Loucy (cell line): ENCODE data around the gene RNPS1.

Experiments used
- H2AFZ ChIP-seq: fragments of 200-600 bp; sonication (generic); 2 replicates; pipeline ENCODE4 v1.6.0; 2016; ENCODE audit warnings: antibody characterized with exemption, mild to moderate bottlenecking, low read length, moderate library complexity
- H3F3A ChIP-seq: fragments of 200-600 bp; 2 replicates; pipeline ENCODE4 v1.6.0; 2016; ENCODE audit warnings: antibody characterized with exemption, low read depth, mild to moderate bottlenecking
- H3K27me3 ChIP-seq: fragments of 200-600 bp; sonication (generic); 2 replicates; pipeline ENCODE4 v1.6.1; 2014; ENCODE audit warnings: low read length, mild to moderate bottlenecking; ENCODE audit not compliant: insufficient read depth, poor library complexity, severe bottlenecking
- H3K36me3 ChIP-seq: fragments of 200-600 bp; sonication (generic); 2 replicates; pipeline ENCODE4 v1.6.1; 2016; ENCODE audit warnings: low read length; ENCODE audit not compliant: insufficient read depth
- H3K4me1 ChIP-seq: fragments of 200-600 bp; sonication (generic); 2 replicates; pipeline ENCODE4 v1.5.1; 2014; ENCODE audit warnings: low read length, mild to moderate bottlenecking; ENCODE audit not compliant: insufficient read depth, poor library complexity, severe bottlenecking
- H3K4me2 ChIP-seq: fragments of 200-600 bp; sonication (generic); 2 replicates; pipeline ENCODE4 v1.6.0; 2014; ENCODE audit warnings: antibody characterized with exemption, low read length, low read depth, mild to moderate bottlenecking; ENCODE audit not compliant: poor library complexity, severe bottlenecking
- H3K4me3 ChIP-seq: fragments of 200-600 bp; sonication (generic); 2 replicates; pipeline ENCODE4 v1.5.1; 2014; ENCODE audit warnings: low read length, mild to moderate bottlenecking, mixed read lengths; ENCODE audit not compliant: poor library complexity, severe bottlenecking
- H3K79me2 ChIP-seq: fragments of 200-600 bp; sonication (generic); 2 replicates; pipeline ENCODE4 v1.6.1; 2014; ENCODE audit warnings: low read length; ENCODE audit not compliant: insufficient read depth
- H3K9ac ChIP-seq: fragments of 200-600 bp; sonication (generic); 2 replicates; pipeline ENCODE4 v1.6.0; 2014; ENCODE audit warnings: mild to moderate bottlenecking, low read depth, low read length, moderate library complexity; ENCODE audit not compliant: poor library complexity, severe bottlenecking
- H3K9me2 ChIP-seq: fragments of 200-600 bp; sonication (generic); replicated peaks from 2 replicates; pipeline ENCODE4 v1.6.1; 2016; ENCODE audit warnings: low read depth, low read length, mixed read lengths
- H3K9me3 ChIP-seq: fragments of 200-600 bp; sonication (generic); 2 replicates; pipeline ENCODE4 v1.6.1; 2014; ENCODE audit warnings: mild to moderate bottlenecking, antibody characterized with exemption, low read length, low read depth; ENCODE audit not compliant: insufficient read depth
- H4K20me1 ChIP-seq: fragments of 200-600 bp; sonication (generic); 2 replicates; pipeline ENCODE4 v1.6.0; 2014; ENCODE audit warnings: antibody characterized with exemption, low read length, mild to moderate bottlenecking; ENCODE audit not compliant: insufficient read depth, poor library complexity, severe bottlenecking
- EZH2phosphoT487 ChIP-seq: fragments of 200-600 bp; IDR thresholded peaks from 2 replicates; pipeline ENCODE4 v1.6.1; 2018; ENCODE audit warnings: antibody characterized with exemption, mild to moderate bottlenecking, moderate library complexity, borderline replicate concordance
- TF ChIP-seq, protein P1 (sequence below): fragments of 200-600 bp; sonication (generic); conservative IDR thresholded peaks from 2 replicates; pipeline ENCODE4 v1.5.1; 2014; ENCODE audit warnings: mild to moderate bottlenecking, antibody characterized with exemption, low read length

RNPS1 gene

DNA sequence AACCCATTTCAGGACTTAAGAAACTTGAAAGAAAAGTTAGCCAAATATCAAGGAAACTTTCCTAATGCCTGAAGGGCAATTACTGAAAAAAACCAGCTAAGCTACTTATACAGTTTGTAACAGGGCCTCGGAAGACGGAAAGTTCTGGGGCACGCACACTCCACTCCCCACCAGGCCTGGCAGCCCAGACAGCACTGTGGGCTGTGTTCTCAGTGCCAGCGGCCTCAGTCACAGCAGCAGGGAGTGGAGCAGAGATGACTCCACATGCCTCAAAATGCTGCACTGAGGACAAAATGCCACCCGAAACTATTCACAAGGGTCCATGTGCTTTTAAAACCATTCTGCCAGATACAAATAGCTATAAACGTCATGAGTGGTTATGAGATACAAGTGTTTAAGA lies 10.2 kb downstream of the RNPS1 start:
- H2AFZ ChIP-seq: no peak overlapping the region
- H3K4me3 ChIP-seq: no peak overlapping the region
- H3K79me2 ChIP-seq: peaks cover 35% of the 10 kb centered on the region; the same call in 1 of the 2 replicates
- no peaks in the 10 kb centered on the region for H3K9me3 ChIP-seq
- H3K4me1 ChIP-seq: no peaks in the 10 kb centered on the region
- H3K9me2 ChIP-seq: no peaks in the 10 kb centered on the region
- no peaks in the 10 kb centered on the region for H3K27me3 ChIP-seq
- TF ChIP-seq, protein P1, sequence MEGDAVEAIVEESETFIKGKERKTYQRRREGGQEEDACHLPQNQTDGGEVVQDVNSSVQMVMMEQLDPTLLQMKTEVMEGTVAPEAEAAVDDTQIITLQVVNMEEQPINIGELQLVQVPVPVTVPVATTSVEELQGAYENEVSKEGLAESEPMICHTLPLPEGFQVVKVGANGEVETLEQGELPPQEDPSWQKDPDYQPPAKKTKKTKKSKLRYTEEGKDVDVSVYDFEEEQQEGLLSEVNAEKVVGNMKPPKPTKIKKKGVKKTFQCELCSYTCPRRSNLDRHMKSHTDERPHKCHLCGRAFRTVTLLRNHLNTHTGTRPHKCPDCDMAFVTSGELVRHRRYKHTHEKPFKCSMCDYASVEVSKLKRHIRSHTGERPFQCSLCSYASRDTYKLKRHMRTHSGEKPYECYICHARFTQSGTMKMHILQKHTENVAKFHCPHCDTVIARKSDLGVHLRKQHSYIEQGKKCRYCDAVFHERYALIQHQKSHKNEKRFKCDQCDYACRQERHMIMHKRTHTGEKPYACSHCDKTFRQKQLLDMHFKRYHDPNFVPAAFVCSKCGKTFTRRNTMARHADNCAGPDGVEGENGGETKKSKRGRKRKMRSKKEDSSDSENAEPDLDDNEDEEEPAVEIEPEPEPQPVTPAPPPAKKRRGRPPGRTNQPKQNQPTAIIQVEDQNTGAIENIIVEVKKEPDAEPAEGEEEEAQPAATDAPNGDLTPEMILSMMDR: no peak
- no peak for TF ChIP-seq EZH2phosphoT487
- H3K4me2 ChIP-seq: no peak overlapping the region
- H3F3A ChIP-seq: no peaks in the 10 kb centered on the region
- no peak overlapping the region for H3K9ac ChIP-seq
- H3K36me3 ChIP-seq: peaks cover 61% of the 10 kb centered on the region; the same call in 1 of the 2 replicates
- H4K20me1 ChIP-seq: no peaks in the 10 kb centered on the region

DNA sequence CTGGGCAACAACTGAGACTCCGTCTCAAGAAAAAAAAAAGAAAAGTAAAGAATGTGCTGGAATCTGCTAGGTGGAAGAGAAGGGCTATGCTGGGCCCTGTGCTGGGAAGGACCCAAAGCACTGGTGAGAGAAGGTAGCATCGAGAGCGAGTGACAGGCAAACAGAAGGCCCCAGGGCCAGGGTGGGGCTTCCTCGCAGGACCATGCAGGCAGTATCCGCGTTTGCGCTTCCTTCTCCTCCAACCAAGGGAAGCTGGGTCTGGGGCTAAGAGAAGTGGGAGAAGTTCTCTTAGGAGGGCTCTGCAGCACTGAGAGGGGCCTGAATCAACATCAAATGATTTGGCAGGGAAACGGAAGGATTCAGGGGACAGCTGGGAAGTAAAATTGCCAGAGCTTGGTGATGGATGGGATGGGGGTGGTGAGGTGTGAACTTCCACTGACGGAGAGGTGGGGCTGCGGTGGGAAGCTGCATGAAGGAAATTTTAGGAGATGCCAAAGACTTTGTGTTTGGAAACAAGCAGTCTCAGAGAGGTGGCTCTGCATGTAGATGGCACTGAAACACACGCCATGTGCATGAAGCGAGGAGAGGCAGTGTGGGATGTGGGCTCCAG lies 11.3 kb downstream of the RNPS1 start:
- no peak overlapping the region for H2AFZ ChIP-seq
- H3F3A ChIP-seq: peaks cover 6% of the 10 kb centered on the region; the same call in 1 of the 2 replicates
- no peaks in the 10 kb centered on the region for H3K4me1 ChIP-seq
- H4K20me1 ChIP-seq: peaks cover 4% of the 10 kb centered on the region
- no peak overlapping the region for H3K4me3 ChIP-seq
- no peaks in the 10 kb centered on the region for H3K9me2 ChIP-seq
- H3K9me3 ChIP-seq: no peaks in the 10 kb centered on the region
- no peaks in the 10 kb centered on the region for H3K27me3 ChIP-seq
- H3K79me2 ChIP-seq: peaks cover 25% of the 10 kb centered on the region; the same call in 1 of the 2 replicates
- peaks cover 50% of the 10 kb centered on the region; the same call in 1 of the 2 replicates for H3K36me3 ChIP-seq
- H3K4me2 ChIP-seq: no peak overlapping the region
- no peak overlapping the region for H3K9ac ChIP-seq
- TF ChIP-seq, protein P1: no peak
- no peak for TF ChIP-seq EZH2phosphoT487

DNA sequence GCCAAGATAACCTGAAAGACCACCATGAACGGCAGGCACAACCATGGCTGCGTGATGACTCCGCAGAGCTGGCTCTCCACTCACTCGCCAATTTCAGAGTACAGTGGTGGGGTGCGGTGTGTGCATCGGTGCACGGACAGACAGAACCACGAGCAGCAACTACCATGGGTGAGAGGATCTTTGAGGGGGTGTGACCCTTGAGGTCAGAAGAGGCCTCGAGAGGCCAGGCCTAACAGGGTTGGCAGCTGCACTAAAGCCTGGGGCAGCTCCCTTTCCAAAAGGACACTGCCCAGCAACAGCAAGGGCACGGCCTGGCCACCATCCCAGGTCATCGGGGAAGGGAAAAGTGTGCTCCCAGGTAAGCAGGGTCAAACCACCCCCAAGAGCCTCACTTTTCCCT lies 14.6 kb downstream of the RNPS1 start:
- TF ChIP-seq EZH2phosphoT487: no peak
- TF ChIP-seq, protein P1: no peak
- no peaks in the 10 kb centered on the region for H3K9me2 ChIP-seq
- H3K4me3 ChIP-seq: no peak overlapping the region
- peaks cover 6% of the 10 kb centered on the region; the same call in 1 of the 2 replicates for H3F3A ChIP-seq
- peaks cover 19% of the 10 kb centered on the region; the same call in 1 of the 2 replicates for H3K79me2 ChIP-seq
- H3K9me3 ChIP-seq: no peaks in the 10 kb centered on the region
- no peaks in the 10 kb centered on the region for H3K4me1 ChIP-seq
- no peak overlapping the region for H3K4me2 ChIP-seq
- H3K36me3 ChIP-seq: peaks cover 36% of the 10 kb centered on the region; the same call in 1 of the 2 replicates
- H2AFZ ChIP-seq: no peak overlapping the region
- H3K27me3 ChIP-seq: no peaks in the 10 kb centered on the region
- H4K20me1 ChIP-seq: peaks cover 4% of the 10 kb centered on the region
- no peak overlapping the region for H3K9ac ChIP-seq
